Left lobe of liver (tissue), 2 donors: ENCODE data around the gene KANK3. TPM values are rescaled to one million over a fixed set of nuclear protein-coding genes. Genes with fewer than 3 reads are reported as not detected.
A peak's percentile ranks its signal among the peaks of the same experiment; 100 is the strongest.

Experiments used
- ATAC-seq: fragments of 200-7000 bp; cut with Tn5 transposase; one replicate; pipeline ENCODE4 v1.9.1; 2020; ENCODE audit warnings: mild to moderate bottlenecking, moderate library complexity
- DNase-seq: peaks from one replicate; pipeline ENCODE4 v3.0.0-alpha.2; 2020; ENCODE audit warnings: low spot score
- total RNA-seq: library from RNA; stranded (reverse); gene quantifications from one replicate; pipeline ENCODE4 v1.2.1, GENCODE V29; 2021
- donor health status: DM: no; HTN: no; CAD: no; lungs with moderate emphysema.
- donor health status: DM: no; HTN: yes; CAD: no.

KANK3 gene
- total RNA-seq, 1 donor from 2014 or later: 7.2 TPM

DNA sequence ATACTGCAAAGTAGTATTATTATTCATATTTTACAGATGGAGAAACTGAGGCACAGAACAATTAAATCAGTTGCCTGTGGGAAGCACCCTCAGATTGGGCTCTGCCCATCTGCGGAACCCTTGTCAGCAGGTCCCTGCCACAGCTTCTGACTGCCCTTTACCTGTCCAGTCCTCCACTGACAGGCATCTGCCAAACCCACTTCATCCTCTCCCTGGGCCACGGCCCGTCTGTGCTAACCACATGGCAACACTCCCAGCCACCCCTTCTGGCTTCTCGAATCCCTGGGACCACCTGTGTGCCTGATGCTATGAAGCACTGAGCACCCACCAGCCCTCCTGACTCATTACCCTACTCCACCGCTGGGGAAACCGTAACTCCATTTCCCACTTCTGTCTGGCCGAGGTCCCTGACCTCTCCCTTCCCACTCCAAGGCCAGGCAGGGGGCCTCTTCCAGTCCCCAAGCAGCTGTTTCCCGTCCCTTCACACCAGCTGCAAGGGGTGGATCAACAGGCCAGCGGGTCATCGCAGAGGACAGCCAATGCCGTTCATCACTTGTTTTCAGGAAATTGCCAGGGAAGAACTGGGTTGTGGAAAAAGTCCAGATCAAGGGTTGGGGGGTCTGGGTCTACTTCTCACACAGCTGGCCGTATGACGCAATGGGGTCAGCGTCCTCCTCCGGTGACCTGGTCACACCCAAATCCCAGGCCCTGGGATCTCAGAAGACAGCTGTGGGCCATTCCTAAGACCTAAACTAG is 2.5 kb downstream of the KANK3 start:
- peak; percentile 25 for ATAC-seq
- peak; percentile 56 for DNase-seq

DNA sequence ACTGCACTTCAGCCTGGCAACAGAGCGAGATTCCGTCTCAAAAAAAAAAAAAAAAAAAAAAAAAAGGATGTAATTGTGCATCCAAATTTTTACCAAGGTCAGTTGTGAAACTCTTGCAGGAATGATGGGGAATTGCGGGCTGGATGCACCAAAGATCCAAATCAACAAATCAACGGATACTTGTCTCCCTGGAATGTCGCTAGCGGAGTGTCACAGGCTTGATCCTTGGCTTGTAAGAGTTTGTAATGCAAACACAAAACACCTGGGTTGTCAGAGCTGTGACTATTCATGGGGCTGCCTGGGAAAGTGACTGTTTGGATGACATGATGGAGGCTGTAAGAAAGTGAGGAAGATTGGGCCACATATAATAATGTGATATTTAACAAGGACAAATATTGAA is 4.2 kb downstream of the KANK3 start:
- no peak for ATAC-seq
- no peak for DNase-seq

DNA sequence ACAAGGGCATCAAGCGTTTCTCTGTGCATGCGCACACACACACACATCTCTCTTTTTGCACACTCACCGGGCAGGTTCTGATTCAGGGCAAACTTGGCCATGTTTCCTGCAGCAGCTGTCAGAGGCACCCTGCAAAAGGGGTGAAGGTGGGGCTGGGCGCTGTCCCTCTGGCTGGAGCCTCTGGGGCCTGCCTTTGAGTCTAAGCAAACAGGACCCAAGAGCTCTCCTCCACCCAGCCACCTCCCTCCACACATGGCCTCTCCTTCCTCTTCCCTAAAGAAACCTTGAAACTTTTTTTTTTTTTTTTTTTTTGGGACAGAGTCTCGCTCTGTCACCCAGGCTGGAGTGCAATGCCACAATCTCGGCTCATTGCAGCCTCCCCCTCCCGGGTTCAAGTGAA is 5.3 kb downstream of the KANK3 start:
- no peak for ATAC-seq
- DNase-seq: no peak

DNA sequence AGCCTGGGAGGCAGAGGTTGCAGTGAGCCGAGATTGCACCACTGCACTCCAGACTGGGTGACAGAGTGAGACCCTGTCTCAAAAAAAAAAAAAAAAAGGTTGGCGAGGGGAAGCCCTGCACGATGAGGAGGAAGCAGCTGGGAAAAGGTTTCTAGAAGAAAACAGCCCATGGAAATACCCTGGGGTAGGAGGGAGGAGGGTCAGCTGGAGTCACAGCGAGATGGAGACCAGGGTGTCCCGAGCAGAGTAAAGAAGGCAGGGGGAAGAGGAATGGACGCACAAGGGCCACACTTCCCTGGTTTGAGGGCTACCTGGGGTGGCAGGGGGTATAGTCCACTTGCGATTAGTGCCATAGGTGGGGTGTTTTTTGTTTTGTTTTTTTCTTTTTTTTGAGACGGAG is 6.4 kb downstream of the KANK3 start:
- DNase-seq: no peak
- no peak for ATAC-seq

DNA sequence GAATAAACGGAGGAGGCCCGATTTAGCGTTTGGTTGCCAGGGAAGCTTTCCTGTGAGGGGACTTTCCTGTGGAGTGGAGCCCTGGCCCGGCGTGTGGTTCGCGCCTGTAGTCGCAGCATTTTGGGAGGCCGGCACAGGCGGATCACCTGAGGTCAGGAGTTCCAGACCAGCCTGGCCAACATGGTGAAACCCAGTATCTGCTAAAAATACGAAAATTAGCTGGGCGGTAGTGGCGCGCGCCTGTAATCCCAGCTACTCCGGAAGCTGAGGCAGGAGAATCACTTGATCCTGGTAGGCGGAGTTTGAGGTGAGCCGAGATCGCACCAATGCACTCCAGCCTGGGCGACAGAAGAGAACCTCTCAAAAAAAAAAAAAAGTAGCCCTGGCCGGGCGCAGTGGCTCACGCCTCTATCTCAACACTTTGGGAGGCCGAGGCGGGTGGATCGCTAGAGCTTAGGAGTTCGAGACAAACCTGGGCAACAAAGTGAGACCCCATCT is 6.9 kb downstream of the KANK3 start:
- ATAC-seq (no peak), DNase-seq (no peak)

DNA sequence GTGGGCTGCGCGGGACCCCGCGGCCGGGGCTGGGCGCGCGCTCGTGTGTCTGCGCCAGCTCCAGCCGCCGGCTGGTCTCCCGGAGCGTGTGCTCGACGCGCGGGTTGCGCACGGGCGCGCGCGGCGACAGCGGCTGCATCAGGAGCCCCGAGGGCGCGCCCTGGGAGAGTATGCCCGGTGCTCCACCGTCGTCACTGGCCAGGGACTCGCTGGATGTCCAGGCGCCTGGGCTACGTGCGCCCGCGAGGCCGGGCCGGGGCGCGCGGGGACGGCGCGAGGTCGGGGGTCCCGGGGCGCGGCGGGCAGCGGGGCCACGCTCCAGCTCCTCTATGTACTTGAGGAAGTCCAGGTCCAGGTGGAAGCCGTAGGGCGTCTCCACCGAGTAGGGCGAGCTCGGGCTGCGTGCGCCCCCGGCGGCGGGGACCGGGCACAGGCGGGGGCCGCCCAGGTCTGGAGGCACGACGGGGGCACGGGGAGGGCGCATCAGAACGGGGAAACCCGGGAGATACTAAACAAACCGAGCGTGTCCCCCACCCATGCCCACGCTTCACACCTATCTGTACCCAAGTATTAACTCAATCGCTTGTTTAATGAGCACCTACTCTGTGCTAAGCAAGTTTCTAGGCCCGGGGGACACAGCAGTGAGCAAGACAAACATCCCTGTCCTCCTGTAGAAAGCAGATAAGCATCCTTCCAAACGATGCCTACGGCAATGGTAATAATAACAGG is 7.6 kb downstream of the KANK3 start:
- DNase-seq: no peak
- no peak for ATAC-seq

DNA sequence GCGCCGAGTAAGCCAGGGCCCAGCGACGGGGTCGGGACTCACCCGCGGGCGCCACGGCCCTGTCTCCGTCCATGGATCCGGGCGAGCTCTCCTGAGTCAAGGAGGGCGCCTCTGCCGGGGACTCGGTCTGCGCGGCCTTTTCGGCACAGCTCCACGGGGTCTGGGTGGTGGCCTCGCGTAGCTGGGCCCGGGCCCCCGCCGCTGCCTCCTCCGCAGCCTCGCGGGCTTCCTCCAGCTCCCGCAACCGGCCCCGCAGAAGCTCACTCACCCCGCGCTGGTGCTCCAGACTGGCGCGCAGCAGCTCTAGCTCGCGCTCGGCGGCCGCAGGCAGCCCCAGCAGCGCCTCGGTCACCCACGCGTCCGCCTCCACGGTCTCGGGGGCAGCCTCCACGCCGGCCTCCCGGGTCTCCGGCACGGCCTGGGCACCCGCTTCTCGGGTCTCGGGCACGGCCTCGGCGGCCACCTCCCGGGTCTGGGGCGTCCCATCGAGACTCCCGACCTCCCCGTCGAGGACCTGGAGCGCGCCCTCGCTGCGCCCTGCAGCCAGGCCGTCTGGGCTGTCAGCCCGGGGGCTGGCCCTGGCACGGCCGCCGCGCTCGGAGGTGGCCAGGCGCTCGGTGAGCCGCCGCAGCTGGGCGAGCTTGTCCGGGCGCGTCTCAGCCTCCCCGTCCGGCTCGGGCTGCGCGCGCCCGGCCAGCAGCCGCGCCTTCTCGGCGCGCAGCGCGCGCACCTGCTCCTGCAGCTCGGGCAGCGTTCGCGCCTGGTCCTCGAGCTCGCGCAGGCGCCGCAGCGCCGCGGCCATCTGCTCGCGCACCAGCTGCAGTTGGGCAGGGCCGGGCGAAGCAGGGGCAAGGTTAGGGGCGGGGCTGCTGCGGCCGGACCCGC is 8.4 kb downstream of the KANK3 start:
- ATAC-seq: peak; percentile 88
- DNase-seq: no peak

DNA sequence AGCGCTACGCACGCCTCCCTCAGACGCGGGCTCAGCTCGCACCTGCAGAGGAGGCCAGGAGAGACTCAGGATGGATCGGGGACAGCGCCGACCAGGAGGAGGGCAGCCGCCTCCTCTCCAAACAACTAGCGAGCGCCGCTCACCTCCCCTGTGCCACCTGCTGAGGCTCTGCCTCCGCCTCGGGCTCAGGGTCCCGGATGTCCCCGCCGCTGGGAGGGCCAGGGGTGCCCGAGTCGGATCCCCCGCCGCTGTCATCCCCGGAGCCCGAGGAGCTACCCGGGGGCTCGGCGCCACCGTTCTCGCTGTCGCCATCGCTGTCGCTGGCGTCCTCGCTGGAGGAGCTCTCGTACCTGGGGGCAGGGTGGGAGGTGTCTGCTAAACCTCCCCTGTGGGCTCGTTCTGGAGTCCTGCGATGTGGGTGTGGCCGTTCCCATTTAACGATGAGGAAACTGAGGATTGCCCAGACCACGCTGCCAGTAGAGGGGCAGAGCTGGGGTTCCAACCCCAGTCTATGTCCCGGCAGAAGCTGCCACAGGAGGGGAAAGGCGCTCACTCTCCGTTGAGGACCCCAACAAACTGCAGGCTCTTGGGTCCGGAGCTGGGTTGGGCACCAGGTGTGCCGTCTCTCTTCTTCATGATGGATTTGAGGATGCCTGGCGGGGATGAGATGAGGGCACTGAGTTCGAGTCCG is 9.2 kb downstream of the KANK3 start:
- no peak for ATAC-seq
- DNase-seq: no peak

DNA sequence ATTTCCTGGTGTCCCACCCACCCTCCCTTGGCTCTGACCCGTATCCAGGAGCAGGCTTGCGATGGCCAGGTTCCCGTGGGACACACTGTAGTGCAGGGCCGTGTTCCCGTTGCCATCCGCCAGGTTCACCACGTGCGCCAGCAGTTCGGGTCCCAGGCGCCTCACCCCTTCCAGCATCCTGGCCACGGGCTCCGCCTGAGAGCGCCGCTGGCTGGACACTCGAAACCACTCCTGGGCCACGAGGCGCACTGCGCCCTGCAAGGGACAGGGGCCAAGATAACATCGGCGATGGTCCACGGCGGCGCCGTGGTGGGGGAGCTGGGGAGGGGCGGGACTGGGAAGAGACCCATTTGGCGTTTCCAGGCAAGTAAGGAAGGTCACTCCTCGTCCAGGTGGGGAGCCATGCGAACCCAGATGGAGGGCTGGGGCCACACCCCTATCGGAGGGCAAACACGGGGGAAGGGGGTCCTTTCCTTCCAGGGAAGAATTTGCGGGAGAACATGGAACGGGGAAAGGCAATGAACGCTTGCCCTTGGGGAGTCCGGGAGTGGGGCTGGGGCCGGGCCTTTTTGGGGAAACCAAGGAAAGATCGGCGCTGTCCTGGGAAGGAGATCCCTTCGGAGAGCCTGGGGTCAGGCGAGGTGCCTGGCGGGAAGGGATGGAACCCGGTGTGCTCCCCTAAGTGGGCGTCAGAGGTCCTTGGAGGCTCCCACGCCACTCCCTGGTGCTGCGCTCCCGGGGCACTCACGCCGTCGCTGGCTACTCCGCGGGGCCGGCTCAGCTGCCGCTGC is 9.9 kb downstream of the KANK3 start:
- ATAC-seq: no peak
- DNase-seq: no peak

DNA sequence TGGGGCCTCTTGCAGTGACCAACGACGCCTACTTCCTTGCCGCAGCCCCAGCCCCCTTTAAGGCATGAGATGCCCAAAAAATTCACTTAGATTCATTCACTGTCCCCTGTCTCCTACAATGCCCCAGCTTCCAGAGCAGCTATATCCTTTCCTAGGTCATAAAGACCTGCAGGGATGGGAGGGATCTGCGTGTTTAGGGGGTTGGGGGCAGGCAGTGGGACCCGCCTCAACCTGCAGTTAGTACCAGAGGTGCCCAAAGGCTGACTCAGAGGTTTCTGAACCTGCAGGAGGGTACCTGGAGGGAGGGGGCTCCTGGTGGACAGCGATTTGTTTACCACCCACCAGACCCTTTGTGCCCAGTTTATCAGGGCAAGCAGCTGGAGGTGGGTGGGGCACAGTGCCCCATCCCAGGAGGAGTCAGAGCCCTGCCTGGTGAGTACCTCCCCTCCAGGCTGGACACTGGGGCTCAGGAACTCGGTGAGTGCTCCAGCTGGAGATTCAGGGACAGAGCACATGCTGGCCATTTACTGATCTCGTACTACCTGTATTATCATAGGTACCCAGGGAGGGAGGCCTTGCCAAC is 11.7 kb downstream of the KANK3 start:
- no peak for ATAC-seq
- no peak for DNase-seq

DNA sequence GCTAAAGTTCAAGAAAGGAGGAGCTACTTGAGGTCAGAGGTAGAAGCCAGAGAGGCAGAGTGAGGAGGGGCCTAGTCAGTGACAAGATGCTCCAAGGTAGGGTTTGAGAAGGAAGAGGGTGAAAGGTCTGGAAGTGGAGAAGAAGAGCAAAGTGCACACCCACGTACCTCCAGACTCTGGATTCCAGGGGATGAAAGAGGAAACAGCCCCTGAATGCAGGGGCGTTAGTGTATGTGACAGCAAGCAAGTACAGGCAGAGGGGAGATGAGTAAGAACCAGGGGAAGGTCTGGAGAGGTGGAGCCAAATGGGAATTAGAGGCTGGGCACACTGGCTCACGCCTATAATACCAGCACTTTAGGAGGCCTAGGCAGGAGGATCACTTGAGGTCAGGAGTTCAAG is 13.1 kb downstream of the KANK3 start:
- DNase-seq (no peak), ATAC-seq (no peak)

DNA sequence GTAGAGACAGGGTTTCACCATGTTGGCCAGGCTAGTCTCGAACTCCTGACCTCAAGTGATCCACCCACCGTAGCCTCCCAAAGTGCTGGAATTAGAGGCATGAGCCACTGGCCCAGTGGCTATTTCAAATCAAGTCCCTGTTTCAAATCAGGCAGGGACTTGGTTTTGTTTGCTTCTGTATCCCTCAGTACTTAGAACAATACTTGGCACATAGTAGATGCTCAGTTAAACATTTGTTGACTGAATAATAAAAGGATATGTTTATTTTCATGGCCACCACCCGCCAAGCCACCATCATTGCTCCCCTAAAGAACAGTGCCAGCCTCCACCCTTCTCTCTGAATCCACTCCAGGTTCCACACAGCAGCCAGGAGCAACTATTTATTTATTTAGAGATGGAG is 17.6 kb downstream of the KANK3 start:
- DNase-seq (no peak), ATAC-seq (no peak)

DNA sequence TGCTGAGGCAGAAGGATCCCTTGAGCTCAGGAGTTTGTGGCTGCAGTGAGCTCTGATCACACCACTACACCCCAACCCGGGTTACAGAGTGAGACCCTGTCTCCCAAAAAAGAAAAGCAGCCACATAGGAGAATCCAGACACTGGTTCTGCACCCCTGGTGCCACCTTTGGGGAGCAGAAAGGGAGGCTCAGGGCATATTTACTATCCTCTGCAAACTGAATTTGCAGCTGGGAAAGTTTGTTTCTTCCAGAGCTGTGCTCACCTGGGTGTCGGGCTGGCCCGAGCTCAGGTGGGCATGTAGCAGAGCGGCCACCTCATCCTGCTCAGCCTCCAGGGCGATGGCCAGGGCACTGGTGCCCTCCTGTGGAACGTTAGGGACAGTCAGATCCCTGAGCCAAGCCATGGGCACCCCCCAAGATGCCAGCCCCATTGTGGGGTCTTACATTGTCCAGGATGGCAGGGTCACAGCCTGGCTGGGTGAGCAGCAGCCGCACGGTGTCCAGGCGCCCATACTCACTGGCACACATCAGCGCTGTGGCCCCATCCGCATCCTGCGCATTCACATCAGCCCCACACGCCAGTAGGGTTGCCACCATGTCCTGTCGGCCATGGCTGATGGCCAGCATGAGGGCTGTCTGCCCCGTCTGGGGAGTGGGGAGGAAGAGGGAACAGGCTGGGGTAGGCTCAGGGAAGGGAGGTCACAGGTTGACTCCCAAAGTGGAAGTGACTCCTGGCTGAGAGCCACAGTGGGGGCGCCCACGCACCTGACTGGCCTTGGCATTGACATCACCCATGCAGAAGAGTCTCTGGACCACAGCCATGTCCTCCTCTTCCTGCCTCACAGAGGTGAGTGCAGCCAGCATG is 18.6 kb downstream of the KANK3 start:
- ATAC-seq (peak; percentile 34), DNase-seq (peak; percentile 73)

DNA sequence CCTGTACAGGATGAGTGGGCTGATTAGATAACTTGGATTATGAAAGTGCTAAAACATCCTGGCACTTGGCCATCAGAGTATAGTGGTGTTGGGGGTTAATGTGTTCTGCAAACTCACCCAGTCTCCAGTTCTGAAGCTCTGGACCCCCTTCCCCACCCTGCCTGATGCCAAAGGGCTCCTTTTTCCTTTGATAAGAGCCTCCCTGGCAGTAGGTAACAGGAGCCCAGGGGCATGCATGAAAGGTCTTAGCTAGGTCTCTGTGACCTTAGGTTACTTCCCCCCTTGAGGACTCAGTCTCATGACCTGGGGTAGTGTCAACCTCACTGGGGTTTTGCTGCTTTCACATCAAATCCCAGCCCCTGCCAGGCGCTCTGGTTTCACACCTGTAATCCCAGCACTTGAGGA is 19.3 kb downstream of the KANK3 start:
- ATAC-seq (no peak), DNase-seq (no peak)

DNA sequence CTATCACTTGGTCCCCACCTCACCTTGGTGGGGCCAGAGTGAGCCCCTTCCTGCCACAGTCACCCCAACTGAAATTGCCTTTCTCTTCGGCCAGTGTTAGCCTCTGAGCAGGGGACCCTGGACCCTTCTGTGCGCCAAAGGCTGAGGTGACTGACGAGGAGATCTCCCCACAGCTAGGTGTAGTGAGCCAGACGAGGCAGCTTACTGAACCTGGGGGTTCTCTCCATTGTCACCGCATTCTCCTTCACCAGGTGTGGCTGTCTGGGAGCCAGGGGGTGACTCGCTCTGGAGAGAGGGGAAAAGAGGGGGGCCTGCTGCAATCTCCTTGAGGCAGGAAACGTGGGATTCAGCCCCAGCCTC is 20.4 kb downstream of the KANK3 start:
- ATAC-seq (no peak), DNase-seq (no peak)

DNA sequence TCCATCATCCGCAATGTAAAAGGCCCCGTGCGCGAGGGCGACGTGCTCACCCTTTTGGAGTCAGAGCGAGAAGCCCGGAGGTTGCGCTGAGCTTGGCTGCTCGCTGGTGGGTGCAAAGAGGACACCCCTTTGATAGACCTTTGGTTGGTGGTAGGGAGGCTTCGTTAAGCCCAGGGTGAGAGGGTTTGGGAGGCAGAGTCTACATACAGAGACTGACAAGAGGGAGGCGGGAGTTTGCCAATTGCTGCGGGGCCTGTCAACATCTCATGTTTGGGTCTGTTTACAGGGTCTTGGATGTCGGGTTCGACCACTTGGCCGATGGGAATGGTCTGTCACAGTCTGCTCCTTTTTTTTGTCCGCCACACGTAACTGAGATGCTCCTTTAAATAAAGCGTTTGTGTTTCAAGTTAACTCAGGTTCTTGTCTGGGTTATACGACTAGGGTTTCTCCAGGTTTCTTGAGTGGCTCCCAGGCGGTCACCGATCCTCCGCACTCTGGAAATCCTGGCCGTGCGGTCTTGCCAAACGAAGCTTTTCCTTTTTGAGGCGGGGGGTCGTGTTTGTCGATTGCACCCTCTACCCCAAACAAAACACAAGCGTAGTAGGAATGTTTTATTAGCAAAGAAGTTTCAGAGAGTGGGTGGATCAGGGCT is 20.9 kb downstream of the KANK3 start:
- ATAC-seq (no peak), DNase-seq (no peak)

DNA sequence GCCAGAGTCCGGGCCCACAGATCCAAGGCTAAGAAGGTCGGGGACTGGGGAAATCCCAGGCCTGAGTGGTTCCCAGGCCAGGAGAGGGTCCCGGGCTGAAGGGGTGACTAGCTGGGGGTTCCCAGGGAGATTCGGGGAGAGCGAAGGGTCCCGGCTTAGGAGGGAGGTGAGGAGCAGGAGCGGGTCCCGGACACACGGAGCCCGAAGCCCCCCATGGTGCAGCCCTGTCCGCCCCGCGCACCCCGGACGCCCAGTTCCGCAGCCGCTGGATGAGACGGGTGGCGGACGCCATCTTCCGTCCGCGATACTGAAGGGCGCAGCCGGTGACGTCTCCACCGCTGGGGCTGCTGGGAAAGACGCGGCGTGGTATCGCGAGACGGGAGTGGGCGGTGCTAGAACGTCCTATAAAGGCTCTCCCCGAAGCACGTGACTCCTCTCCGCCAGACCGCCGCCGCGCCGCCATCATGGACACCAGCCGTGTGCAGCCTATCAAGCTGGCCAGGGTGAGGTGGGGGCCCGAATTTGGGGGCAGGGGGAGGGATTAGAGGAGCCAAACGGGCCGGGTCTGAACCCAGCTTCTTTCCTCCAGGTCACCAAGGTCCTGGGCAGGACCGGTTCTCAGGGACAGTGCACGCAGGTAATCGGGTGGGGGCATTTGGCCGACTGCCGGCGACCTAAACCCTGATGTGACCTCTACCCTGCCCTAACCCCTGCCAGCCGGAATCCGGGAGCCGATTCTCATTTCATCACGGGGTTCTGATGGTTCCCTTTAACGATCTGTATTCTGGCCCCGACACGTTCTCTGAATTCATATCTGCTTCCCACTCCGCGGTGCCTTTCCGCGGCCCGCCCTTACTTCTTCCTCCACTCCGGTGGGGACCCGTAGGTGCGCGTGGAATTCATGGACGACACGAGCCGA is 21.7 kb downstream of the KANK3 start, which contains the start of the genes NDUFA7 and RPS28:
NDUFA7 (minus strand) TSS at position 309 of the 919 bp plus-strand sequence; CDS start at position 292, 17 bp downstream.
RPS28 (plus strand) TSS at position 430 of the 919 bp plus-strand sequence; CDS start at position 465, 35 bp downstream.
- ATAC-seq (peak; percentile 90), DNase-seq (peak; percentile 98)
